Measurements from ENCODE around the gene BAD. TPM values are rescaled to one million over a fixed set of nuclear protein-coding genes. Genes with fewer than 3 reads are reported as not detected.

The BAD gene
- total and polyA plus RNA-seq, 8 donors = 40.4 to 343 (median 105) TPM

GRCh38 chr11:64261556-64262080, 22.8 kb downstream of the BAD start:
- H3K9me3 ChIP-seq = no peaks in the 10 kb centered on the region
- no peak overlapping the region for H3K4me3 ChIP-seq
- H3K27me3 ChIP-seq = no peaks in the 10 kb centered on the region
- H3K27ac ChIP-seq = no peak overlapping the region
- no peak for DNase-seq
- H3K36me3 ChIP-seq = peaks cover 65 to 98% (median 97%) of the 10 kb centered on the region in 4 donors
- WGBS, 5 donors = 88 to 93% (median 93%) methylated on average over 16 to 18 of the region's 18 CpGs
- no peak for TF ChIP-seq EP300 (IDR thresholded peaks at IDR 0.05)
- TF ChIP-seq CTCF (IDR thresholded peaks at IDR 0.05) = no peak
- TF ChIP-seq POLR2AphosphoS5 (IDR thresholded peaks at IDR 0.05) = no peak
- TF ChIP-seq POLR2A (IDR thresholded peaks at IDR 0.05) = no peak
- H3K4me1 ChIP-seq = no peaks in the 10 kb centered on the region
- intact Hi-C loops (cut with DNase I; ENCODE audit: low total_unique reads) = no loop called here

GRCh38 chr11:64260147-64260708, 24.2 kb downstream of the BAD start:
- TF ChIP-seq POLR2AphosphoS5 (IDR thresholded peaks at IDR 0.05) = no peak
- no peak for TF ChIP-seq CTCF (IDR thresholded peaks at IDR 0.05)
- Histone ChIP-seq H3K36me3 (peaks cover 69 to 98% (median 97%) of the 10 kb centered on the region in 4 donors), H3K27ac (no peak overlapping the region), H3K27me3 (no peaks in the 10 kb centered on the region), H3K4me1 (no peaks in the 10 kb centered on the region), H3K4me3 (no peak overlapping the region), H3K9me3 (no peaks in the 10 kb centered on the region)
- intact Hi-C loops (cut with DNase I; ENCODE audit: low total_unique reads) = no loop called here
- DNase-seq = no peak
- 90 to 94% (median 92%) methylated on average over 6 of the region's 6 CpGs for WGBS, 5 donors

- H3K4me1 ChIP-seq = no peaks in the 10 kb centered on the region
- H3K27me3 ChIP-seq = no peaks in the 10 kb centered on the region
- H3K4me3 ChIP-seq = no peak overlapping the region
- peaks cover 71 to 98% (median 97%) of the 10 kb centered on the region in 4 donors for H3K36me3 ChIP-seq
- DNase-seq = no peak
- H3K27ac ChIP-seq = no peak overlapping the region
- intact Hi-C loops (cut with DNase I; ENCODE audit: low total_unique reads) = no loop called here
- H3K9me3 ChIP-seq = no peaks in the 10 kb centered on the region
- TF ChIP-seq EP300 (IDR thresholded peaks at IDR 0.05) (no peak), POLR2AphosphoS5 (IDR thresholded peaks at IDR 0.05) (no peak), CTCF (IDR thresholded peaks at IDR 0.05) (no peak), POLR2A (IDR thresholded peaks at IDR 0.05) (no peak)
- 73 to 88% (median 79%) methylated on average over 4 of the region's 4 CpGs for WGBS, 5 donors
Measured at GRCh38 chr11:64259533-64260067, 24.9 kb downstream of the BAD start.

- Histone ChIP-seq H3K4me3 (no peak overlapping the region), H3K27ac (no peak overlapping the region), H3K9me3 (no peaks in the 10 kb centered on the region), H3K36me3 (peaks cover 71 to 96% (median 95%) of the 10 kb centered on the region in 4 donors), H3K4me1 (peaks cover 0 to 4% (median 0%) of the 10 kb centered on the region in 4 donors), H3K27me3 (no peaks in the 10 kb centered on the region)
- no peak for TF ChIP-seq POLR2AphosphoS5 (IDR thresholded peaks at IDR 0.05)
- no peak for TF ChIP-seq EP300 (IDR thresholded peaks at IDR 0.05)
- TF ChIP-seq POLR2A (IDR thresholded peaks at IDR 0.05) = no peak
- no peak for TF ChIP-seq CTCF (IDR thresholded peaks at IDR 0.05)
- no peak for DNase-seq
- intact Hi-C loops (cut with DNase I; ENCODE audit: low total_unique reads) = no loop called here
- WGBS, 5 donors = 92 to 96% (median 93%) methylated on average over 20 to 32 of the region's 32 CpGs
Measured at GRCh38 chr11:64258946-64259532, 25.4 kb downstream of the BAD start.

Data from stomach (tissue), 9 donors.